GM19023 (cell line): Measurements from ENCODE around the gene OR1J1.

Experiments used
- ATAC-seq: cut with Tn5 transposase; IDR thresholded peaks from one replicate; pipeline ENCODE4 v1.9.1; 2021; ENCODE audit warnings: mild to moderate bottlenecking, moderate library complexity; ENCODE audit not compliant: unreplicated experiment

Gene OR1J1

GRCh38 chr9:122445155-122445749 lies 32.5 kb downstream of the OR1J1 start:
- ATAC-seq, result no peak

GRCh38 chr9:122444041-122444733 lies 33.5 kb downstream of the OR1J1 start:
- no peak for ATAC-seq

DNA sequence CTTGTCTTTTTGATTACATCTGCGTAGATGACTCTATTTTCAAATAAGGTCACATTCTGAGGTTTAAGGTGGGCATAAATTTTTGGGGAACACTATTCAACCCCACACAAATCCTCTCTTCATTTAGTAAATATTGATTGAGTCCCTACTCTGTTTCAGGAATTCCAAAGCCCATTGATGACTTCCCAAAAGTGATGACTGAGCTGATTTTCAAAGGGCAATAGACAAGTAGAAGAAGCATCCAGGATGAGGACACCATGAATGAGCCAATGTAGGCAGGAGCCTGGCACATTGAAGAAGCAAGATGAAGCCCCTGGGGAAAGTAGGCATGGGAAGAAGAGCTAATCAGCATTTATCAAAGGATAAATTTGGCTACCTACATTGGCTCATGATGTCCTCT lies 35.2 kb downstream of the OR1J1 start:
- ATAC-seq, result no peak
